HG03175 (cell line): Measurements from ENCODE around the gene TTLL3.
"Not testable (repeated sequence)": the region's sequence is repeated elsewhere in the genome, so short reads cannot be mapped to it uniquely, and the experiment has no call there.

Experiments
- ATAC-seq: cut with Tn5 transposase; IDR thresholded peaks from one replicate; pipeline ENCODE4 v1.9.1; 2021; ENCODE audit warnings: mild to moderate bottlenecking, moderate library complexity; ENCODE audit not compliant: unreplicated experiment

The TTLL3 gene

GRCh38 chr3:9809615-9810432 lies at the start of gene TTLL3:
Gene TTLL3, plus strand, starts transcription at chr3:9810262. Its CDS starts 400 bp downstream, at chr3:9810662.
- ATAC-seq, result peak; percentile 60

DNA sequence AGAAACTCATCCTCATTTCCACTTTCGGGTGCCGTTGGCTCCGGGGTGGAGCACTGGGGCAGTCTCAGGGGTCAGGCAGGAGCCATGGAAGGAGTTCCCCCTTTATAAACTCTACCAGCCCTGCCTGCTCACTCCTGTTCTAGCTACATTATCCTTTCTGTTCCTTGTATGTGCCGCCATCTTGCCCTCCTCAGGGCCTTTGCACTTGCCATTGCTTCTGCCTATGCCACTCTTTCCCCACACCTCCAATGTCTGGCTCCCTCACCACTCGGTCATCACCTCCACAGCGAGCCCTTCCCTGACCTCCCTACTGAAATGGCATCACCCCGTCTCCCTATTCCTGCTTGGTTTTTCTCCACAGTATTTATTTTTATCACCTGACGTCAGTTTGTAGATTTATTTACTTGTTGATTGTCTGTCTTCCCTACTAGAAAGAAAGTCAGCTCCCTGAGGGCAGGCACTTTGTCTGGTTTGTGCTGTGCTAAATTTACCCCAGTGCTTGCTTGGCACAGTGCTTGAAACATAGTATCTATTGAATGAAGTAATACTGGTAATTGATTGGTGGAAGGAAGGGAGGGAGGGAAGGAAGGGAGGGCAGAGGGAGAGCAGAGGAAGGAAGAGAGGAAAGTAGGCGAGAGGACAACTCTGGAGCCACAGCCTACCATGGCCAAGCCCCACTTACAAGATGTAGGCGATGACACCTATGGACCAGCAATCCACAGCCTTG lies 49.1 kb upstream of the TTLL3 start:
- ATAC-seq, result no peak

DNA sequence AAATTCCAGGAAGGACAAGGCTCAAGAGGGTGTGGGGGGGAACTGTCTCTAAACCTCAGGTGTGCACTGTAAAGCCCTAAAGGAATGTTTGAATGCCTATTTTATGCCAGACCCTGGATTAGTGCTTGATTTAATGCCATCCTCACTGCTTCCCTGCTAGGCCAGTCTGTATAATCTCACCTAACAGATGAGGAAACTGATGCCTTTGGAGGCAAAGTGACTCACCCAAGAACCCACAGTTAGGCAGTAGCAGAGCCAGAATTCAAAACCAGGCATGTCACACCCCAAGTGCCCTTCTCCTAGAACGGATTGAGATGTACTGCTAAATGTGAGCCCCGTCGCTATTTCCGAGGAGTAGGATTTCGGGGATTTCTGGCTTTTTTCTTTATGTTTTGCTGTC lies 48.1 kb upstream of the TTLL3 start:
- no peak for ATAC-seq

DNA sequence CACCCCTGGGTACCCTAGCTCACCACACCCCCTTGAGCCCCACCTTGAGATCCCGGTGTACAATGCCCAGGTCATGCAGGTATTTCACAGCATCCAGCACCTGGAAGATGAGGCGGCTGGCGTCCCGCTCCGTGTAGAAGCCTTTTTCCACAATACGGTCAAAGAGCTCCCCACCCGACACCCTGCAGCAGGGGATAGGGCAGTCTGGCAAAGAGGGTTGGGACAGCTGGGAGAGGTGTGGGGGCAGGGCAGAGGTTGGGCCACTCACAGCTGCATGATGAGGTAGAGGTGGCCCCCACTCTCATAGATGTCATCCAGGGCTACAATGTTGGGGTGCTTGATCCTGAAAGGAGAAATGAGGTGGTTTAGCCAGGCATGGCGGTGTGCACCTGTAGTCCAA lies 47.2 kb upstream of the TTLL3 start:
- no peak for ATAC-seq

DNA sequence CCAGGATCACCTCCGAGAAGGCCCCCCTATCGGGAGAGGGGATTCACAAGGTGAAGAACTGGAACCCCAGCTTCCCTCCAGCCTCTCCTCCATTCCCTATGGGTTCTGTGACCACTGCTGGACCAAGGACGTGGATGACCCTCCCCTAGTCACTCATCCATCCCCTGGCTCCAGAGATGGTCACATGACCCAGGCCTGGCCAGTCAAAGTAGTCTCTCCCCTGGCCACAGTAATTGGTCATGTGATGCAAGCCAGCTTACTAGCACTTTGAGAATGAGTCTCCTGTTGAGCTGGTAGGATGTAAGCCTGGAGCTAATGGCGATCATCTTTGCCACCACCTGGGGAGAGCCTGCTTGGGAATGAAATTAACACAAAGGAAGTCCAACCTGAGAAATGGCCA lies 44.2 kb upstream of the TTLL3 start:
- no peak for ATAC-seq

GRCh38 chr3:9767418-9767817 lies 42.6 kb upstream of the TTLL3 start:
- ATAC-seq, result no peak

DNA sequence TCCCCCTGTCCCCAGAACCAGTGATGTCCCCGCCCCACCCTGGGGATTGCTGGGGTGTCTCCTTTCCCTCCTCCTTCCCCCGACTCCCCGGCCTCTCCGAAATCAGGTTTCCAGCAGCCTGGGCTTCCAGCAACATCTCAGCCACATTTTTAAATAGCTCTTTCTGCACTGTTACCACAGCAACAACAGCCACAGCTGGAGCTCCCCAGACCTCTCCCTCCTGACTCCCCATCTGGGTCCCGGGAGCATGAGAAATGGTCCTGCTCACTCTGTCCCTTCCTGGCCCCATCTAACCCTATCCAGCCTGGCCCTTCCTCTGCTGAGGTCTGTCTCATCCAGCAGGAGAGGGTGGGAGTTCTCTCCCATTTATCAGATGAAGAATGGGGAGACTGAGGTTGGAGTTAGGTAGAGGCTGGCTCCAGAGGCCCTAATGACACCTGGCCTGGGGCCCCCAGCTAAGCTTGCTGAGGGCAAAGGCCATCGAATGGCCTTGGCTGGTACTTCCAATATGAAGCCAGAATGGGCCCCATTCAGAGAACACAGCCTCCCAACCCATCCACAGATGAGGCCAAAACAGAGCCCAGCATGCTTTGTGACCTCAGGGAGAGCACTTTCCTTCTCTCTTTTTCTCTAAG lies 41.8 kb upstream of the TTLL3 start:
- no peak for ATAC-seq

GRCh38 chr3:9769012-9769411 lies 41.0 kb upstream of the TTLL3 start:
- ATAC-seq, result no peak

DNA sequence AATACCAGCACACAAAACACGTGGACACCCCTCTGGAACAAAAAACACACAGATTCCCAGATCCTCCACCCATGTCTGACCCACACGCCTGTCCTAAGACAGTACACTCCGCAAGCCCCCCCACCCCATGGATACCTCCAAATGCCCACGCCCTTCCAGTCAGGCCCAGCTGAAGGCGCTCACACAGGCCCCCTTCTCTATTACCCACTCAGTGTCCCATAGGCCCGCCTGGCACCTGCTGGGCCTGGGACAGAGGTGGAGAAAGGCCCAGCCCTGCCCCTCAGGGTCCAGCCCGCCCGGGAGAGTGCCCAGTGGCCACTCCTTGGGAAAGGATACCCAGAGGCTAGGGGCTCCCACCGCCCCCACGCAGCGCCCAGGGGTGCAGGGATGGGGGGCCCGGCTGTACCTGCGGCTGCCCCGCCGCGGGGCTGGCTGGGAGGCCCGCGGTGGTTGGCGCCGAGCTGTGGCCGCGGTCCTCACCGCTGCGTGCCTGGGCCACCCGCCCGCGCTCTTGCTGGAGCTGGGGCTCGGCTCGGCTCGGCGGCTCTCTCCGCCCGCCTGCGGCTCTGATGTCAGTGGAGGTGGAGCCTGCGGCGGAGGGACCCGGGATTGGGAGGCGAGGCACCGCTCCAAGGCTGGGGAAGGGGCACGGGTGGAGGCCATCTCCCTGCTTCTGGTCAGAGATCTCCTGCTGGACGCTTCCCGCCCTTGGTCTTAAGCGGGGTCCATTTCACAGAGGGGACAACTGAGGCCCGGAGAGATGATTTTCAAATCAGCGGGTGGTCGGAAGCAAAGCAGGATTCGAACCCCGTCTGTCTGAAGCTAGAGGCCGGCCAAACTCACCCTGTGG lies 40.4 kb upstream of the TTLL3 start, which contains the start of gene CAMK1:
Gene CAMK1, minus strand, starts transcription at position 522 of the 850 bp plus-strand sequence. CDS start 2,198 bp downstream, outside the sequence.
- peak; percentile 65 for ATAC-seq

DNA sequence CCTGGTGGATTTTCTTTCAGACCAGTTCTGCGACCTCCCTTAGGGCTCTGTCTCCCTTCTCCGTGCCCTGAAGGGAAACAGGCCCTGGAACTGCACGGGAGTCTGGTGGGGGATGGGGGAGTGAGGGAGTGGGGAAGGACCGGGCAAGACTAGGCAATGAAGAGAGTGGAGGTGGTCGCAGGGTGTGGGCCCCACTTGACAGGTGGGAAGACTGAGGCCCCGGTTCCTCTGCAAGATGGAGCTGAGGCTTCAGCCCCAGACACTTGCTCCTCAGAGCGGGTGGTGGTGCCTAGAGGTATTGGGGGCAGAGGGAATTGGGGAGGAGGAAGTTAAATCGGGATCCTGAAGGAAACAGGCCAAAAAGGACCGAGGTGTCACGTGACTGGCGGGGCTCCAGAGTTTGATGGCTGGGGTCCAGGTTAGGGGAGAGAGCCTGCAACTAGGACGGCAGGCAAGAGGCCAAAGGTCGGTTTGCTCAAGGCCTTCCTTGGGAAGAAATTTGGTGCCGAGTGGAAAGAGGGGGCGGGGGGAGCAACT lies 39.7 kb upstream of the TTLL3 start:
- ATAC-seq, result no peak

DNA sequence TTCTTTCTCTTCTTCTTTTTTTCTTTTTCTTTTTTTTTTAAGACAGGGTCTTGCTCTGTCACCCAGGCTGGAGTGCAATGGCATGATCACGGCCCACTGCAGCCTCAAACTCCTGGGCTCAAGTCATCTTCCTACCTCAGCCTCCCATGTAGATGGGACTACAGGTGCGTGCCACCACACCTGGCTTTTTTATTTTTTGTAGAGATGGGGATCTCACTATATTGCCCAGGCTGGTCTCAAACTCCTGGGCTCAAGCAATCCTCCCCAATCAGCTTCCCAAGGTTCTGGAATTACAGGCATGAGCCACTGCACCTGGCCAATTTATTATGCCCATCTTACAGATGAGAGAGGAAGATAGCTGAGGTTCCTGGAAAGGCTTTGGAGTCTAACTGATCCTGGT lies 39.1 kb upstream of the TTLL3 start:
- ATAC-seq, result not testable (repeated sequence)

- no peak for ATAC-seq
These were observed 33.0 kb upstream of the TTLL3 start for GRCh38 chr3:9776896-9777693.

DNA sequence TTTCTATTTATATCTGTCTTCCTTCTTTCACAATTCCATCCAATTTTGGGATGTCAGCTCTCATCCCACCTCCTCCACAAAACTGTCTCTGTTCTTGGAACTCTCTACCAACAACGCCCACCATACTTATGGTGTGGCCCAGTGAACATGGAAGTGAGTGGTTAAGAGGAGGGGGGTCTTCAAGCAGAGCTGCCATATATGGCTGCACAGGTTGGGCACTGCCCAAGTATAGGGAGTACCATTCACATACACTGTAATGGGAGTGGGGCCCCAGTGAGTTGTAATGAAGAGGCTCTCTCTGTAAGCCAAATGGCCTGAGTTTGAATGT lies 32.4 kb upstream of the TTLL3 start:
- no peak for ATAC-seq

GRCh38 chr3:9778143-9779074 lies 31.7 kb upstream of the TTLL3 start:
- no peak for ATAC-seq

DNA sequence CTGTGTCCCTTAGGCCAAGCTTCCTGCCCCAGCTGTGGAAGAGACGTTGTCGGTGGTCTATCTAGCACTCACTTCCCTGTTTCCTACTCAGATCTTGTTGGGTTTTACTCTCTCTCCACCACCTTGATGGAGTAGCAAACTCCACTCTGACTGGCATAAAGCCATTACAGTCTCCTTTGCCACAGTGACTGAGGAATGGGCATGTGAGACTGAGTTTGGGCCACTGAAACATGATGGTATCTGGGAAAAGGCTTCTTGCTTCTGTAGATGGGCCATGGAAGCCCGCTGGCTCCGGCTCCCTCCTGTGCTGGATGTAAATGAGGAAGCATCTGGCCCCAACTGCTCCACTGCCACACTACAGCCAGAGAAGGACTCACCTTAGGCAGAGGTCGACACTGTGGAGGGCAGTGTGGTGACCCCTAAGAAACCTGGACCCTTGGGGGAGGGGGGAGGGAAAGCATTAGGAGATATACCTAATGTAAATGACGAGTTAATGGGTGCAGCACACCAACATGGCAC lies 30.9 kb upstream of the TTLL3 start:
- ATAC-seq, result no peak

GRCh38 chr3:9779721-9780457 lies 30.2 kb upstream of the TTLL3 start:
- peak; percentile 77 for ATAC-seq

- ATAC-seq, result no peak
These were observed 29.6 kb upstream of the TTLL3 start for GRCh38 chr3:9780458-9780812.

GRCh38 chr3:9780910-9781309 lies 29.2 kb upstream of the TTLL3 start:
- no peak for ATAC-seq
